ENCODE measurements around the gene TXNDC16. TPM values are rescaled to one million over a fixed set of nuclear protein-coding genes. Genes with fewer than 3 reads are reported as not detected.

TXNDC16 gene
- total RNA-seq, 2 experiments from 2014 or later = 5.7 to 6.8 TPM

DNA sequence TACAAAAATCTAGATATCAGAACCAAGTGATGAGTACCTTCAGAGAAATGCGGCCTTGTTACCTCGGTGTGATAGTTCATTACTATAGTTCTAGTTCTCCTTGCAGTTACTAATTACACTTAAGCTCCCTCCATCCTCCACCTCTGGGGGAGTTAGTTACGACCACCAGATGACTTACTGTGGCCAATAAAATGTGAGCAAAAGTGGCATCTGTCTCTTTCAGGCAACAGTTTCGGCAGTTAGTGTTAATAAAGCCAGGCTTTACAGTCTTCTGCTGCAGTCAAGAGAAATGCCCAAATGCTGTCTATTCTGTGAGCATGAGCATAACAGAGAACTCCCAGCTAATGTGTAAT is 6.0 kb downstream of the TXNDC16 start:
- Mint-ChIP-seq H3K36me3 (ENCODE audit: low read depth) (peaks cover 8% of the 10 kb centered on the region), H3K4me1 (ENCODE audit: low read depth) (peaks cover 11% of the 10 kb centered on the region), H3K9me3 (no peaks in the 10 kb centered on the region), H3K4me3 (no peak overlapping the region), H3K27me3 (no peaks in the 10 kb centered on the region), H3K27ac (no peak overlapping the region)
- CTCF ChIA-PET = interaction anchor here (1.2 kb wide), 1 partner anchor 246 kb away, joined by 4 read pairs; no protein-coding TSS in a partner anchor
- ATAC-seq = no peak
- POLR2A ChIA-PET = no interaction called here
- intact Hi-C loops (cut with micrococcal nuclease) = no loop called here
- TF ChIP-seq, protein P1, sequence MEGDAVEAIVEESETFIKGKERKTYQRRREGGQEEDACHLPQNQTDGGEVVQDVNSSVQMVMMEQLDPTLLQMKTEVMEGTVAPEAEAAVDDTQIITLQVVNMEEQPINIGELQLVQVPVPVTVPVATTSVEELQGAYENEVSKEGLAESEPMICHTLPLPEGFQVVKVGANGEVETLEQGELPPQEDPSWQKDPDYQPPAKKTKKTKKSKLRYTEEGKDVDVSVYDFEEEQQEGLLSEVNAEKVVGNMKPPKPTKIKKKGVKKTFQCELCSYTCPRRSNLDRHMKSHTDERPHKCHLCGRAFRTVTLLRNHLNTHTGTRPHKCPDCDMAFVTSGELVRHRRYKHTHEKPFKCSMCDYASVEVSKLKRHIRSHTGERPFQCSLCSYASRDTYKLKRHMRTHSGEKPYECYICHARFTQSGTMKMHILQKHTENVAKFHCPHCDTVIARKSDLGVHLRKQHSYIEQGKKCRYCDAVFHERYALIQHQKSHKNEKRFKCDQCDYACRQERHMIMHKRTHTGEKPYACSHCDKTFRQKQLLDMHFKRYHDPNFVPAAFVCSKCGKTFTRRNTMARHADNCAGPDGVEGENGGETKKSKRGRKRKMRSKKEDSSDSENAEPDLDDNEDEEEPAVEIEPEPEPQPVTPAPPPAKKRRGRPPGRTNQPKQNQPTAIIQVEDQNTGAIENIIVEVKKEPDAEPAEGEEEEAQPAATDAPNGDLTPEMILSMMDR (IDR thresholded peaks at IDR 0.05) = no peak
- no peak for DNase-seq

DNA sequence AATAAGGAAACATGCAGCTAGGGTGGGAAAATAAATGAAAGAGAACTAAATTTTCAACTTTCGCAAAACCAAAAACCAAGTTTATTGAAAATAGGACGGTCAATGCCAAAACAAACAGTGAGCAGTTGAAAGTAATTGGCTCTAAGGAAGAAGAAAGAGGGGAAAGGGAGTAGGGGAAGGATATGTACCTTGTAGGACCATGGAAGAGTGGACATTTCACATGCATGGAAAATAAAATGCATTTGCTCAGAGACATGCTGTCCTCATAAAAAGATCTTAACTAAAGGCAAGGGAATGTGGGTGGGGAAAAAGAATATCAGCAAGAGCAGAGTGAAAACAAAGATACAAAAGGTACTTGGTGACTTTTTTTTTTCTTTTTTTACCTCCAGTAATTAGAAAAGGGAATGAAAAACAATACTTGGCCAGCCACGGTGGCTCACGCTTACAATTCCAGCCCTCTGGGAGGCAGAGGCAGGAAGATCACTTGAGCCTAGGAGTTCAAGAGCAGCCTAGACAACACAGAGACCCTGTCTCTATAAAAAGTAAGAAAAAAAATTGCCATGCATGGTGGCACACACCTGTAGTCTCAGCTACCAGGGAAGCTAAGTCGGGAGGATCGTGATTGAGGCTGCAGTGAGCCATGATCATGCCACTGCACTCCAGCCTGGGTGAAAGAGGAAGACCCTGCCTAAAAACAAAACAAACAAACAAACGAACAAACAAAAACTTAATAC is 6.6 kb downstream of the TXNDC16 start:
- H3K4me3 Mint-ChIP-seq = no peak overlapping the region
- intact Hi-C loops (cut with micrococcal nuclease) = no loop called here
- DNase-seq (no peak), ATAC-seq (no peak)
- peaks cover 8% of the 10 kb centered on the region for H3K4me1 Mint-ChIP-seq (ENCODE audit: low read depth)
- TF ChIP-seq, protein P1 (IDR thresholded peaks at IDR 0.05) = no peak
- ChIA-PET POLR2A (no interaction called here), CTCF (interaction anchor here (1.2 kb wide), 1 partner anchor 246 kb away, joined by 4 read pairs; no protein-coding TSS in a partner anchor)
- peaks cover 8% of the 10 kb centered on the region for H3K36me3 Mint-ChIP-seq (ENCODE audit: low read depth)
- H3K27ac Mint-ChIP-seq = no peak overlapping the region
- no peaks in the 10 kb centered on the region for H3K9me3 Mint-ChIP-seq
- H3K27me3 Mint-ChIP-seq = no peaks in the 10 kb centered on the region

DNA sequence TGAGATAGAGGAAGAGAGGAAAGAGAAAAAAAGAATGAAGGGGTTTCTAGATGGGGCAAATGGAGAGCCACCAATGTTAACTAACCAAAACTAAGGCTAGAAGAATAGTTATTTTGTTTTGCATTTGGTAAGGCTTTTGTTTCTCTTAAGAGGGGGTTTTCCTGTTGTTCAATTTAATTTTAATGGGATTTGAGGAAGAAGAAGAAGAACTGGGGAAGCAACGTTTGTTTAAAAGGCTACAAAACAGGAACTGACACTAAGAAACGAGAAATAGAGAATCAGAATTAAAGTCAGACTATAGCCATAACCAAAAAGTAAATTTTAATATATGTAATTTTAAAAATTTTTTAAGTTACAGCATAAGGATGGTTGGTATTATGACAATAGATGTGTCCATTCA is 13.7 kb downstream of the TXNDC16 start:
- POLR2A ChIA-PET = interaction anchor here (1.9 kb wide), 1 partner anchor 13 kb away, joined by 12 read pairs; the partner anchor contains the start of genes GPR137C and TXNDC16
- Mint-ChIP-seq H3K9me3 (no peaks in the 10 kb centered on the region), H3K27me3 (no peaks in the 10 kb centered on the region), H3K4me1 (ENCODE audit: low read depth) (peaks cover 2% of the 10 kb centered on the region), H3K27ac (no peak overlapping the region), H3K4me3 (no peak overlapping the region), H3K36me3 (ENCODE audit: low read depth) (peaks cover 15% of the 10 kb centered on the region)
- intact Hi-C loops (cut with micrococcal nuclease) = no loop called here
- TF ChIP-seq, protein P1 (IDR thresholded peaks at IDR 0.05) = no peak
- no peak for DNase-seq
- CTCF ChIA-PET = no interaction called here
- no peak for ATAC-seq

DNA sequence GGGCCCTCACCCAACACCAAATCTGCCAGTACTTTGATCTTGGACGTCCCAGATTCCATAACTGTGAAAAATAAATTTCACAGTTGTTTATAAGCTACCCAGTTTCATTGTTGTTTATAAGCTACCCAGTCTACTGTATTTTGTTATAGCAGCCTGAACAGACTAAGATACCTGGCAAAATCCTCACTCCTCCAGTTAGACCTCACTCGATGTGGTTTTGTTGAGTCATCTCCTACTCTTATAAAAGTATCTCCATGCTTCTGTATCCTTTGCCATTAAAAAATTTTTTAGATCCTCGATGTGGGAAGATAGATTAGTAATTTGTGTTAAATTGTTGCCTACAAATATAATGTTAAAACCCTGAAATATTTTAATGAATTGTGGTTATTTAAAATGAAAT is 16.0 kb downstream of the TXNDC16 start:
- H3K27me3 Mint-ChIP-seq = no peaks in the 10 kb centered on the region
- ATAC-seq (no peak), DNase-seq (no peak)
- intact Hi-C loops (cut with micrococcal nuclease) = no loop called here
- H3K4me3 Mint-ChIP-seq = no peak overlapping the region
- H3K9me3 Mint-ChIP-seq = no peaks in the 10 kb centered on the region
- ChIA-PET POLR2A (no interaction called here), CTCF (interaction anchor here (0.9 to 2.1 kb wide), 4 partner anchors 13 to 23 kb away, joined by 3 to 8 read pairs (median 4); partner anchors contain the start of genes GPR137C and TXNDC16)
- H3K36me3 Mint-ChIP-seq (ENCODE audit: low read depth) = peaks cover 12% of the 10 kb centered on the region
- peaks cover 2% of the 10 kb centered on the region for H3K4me1 Mint-ChIP-seq (ENCODE audit: low read depth)
- H3K27ac Mint-ChIP-seq = no peak overlapping the region
- TF ChIP-seq, protein P1 (IDR thresholded peaks at IDR 0.05) = no peak

DNA sequence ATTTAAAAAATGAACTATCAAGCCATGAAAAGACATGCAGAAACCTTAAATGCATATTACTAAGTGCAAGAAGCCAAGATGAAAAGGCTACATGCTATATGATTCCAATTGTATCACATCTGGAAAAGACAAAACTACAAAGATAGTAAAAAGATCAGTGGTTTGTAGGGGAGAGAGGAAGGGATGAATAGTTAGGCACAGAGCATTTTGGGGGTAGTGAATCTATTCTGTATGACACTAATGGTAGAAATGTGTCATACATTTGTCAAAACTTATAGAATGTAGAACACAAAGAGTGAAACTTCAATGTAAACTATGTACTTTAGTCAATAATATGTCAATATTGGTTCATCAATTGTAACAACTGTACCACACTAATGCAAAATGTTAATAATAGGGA is 20.8 kb downstream of the TXNDC16 start:
- Mint-ChIP-seq H3K4me3 (no peak overlapping the region), H3K36me3 (ENCODE audit: low read depth) (peaks cover 14% of the 10 kb centered on the region), H3K27ac (no peak overlapping the region), H3K9me3 (no peaks in the 10 kb centered on the region), H3K27me3 (no peaks in the 10 kb centered on the region), H3K4me1 (ENCODE audit: low read depth) (no peaks in the 10 kb centered on the region)
- DNase-seq = no peak
- peak; percentile 62 for ATAC-seq
- intact Hi-C loops (cut with micrococcal nuclease) = no loop called here
- CTCF ChIA-PET = no interaction called here
- TF ChIP-seq, protein P1 (IDR thresholded peaks at IDR 0.05) = no peak
- POLR2A ChIA-PET = no interaction called here

Data from activated CD8-positive, alpha-beta T cell treated with anti-CD3 and anti-CD28 coated beads for 36 hours (primary cell).